ENCODE data around the gene RSPO3.
"Not testable (repeated sequence)": the region's sequence is repeated elsewhere in the genome, so short reads cannot be mapped to it uniquely, and the experiment has no call there.

Gene RSPO3

DNA sequence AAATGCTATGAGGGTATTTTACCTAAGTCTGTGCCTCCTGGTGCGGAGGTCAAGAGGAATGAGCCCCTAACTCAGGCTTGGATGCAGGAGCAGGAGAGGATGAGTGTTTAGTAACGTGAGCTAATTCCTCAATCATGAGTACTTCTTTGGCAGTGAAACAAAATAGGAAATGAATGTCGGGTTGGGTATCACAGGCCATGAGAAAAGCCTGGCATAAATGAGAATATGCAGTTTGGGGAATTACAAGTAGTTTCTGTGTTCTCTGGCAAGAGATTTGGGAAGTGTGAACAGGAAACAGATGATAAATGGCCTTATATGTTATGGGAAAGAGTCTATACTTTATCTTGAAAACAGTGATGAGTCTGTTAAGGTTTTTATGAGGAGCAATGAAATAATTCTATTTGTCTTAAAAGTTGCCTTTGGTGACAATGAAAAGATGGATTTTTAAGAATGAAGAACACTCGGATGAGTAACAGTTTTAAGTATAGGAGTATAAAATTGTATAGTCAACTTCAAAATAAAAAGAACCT lies 89.2 kb downstream of the RSPO3 start:
- no peak for DNase-seq

DNA sequence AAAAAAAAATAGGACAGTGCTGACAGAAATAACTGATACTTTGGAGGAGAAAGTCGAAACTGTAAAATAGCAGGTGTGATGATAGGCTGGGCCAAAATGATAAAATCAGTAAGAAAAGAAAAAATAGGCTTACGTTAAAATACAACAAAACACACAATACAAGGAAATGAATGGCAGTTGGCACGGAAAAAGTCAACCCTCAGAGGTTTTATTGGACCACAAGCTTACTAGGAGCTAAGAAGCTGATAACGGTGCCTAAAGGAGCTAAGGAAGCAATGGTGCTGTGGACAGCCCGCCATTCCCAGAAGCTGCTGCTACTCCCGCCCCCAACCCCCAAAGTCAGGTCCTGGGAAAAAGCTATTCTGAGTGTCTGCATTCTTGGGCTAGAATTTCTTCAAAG lies 92.3 kb downstream of the RSPO3 start:
- no peak for DNase-seq

GRCh38 chr6:127212376-127212775 lies 93.9 kb downstream of the RSPO3 start:
- no peak for DNase-seq

- not testable (repeated sequence) for DNase-seq
These were observed 95.6 kb downstream of the RSPO3 start for GRCh38 chr6:127214032-127214431.

DNA sequence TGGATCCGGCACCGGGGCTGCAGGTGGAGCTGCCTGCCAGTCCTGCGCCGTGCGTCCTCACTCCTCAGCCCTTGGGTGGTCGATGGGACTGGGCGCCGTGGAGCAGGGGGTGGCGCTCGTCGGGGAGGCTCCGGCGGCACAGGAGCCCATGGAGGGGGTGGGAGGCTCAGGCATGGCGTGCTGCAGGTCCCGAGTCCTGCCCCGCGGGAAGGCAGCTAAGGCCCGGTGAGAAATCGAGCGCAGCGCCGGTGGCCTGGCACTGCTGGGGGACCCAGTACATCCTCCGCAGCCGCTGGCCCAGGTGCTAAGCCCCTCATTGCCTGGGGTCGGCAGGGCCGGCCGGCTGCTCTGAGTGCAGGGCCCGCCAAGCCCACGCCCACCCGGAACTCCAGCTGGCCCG lies 96.1 kb downstream of the RSPO3 start:
- not testable (repeated sequence) for DNase-seq

- DNase-seq = no peak
These were observed 97.5 kb downstream of the RSPO3 start for GRCh38 chr6:127215931-127216330.

GRCh38 chr6:127216810-127217789 lies 98.6 kb downstream of the RSPO3 start:
- DNase-seq = no peak

DNA sequence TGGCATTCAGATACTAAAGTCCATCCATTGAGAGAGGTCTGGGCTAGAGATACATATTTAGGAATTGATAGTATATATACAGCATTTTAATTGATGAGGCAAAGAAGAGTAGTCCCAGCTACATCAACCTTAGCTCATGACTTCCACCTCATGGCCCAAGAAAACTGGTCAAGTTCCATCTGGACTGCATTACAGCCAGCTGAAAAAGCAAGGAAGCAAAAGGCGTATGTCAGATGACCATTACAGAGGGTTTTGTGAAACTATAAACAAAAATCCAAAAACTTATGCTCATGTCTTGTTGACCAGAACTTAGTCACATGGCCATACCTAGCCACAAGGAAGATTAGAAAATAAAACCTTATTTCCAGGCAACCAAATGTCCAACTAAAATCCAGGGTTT lies 101.4 kb downstream of the RSPO3 start:
- no peak for DNase-seq

- no peak for DNase-seq
These were observed 102.7 kb downstream of the RSPO3 start for GRCh38 chr6:127221201-127221600.

DNA sequence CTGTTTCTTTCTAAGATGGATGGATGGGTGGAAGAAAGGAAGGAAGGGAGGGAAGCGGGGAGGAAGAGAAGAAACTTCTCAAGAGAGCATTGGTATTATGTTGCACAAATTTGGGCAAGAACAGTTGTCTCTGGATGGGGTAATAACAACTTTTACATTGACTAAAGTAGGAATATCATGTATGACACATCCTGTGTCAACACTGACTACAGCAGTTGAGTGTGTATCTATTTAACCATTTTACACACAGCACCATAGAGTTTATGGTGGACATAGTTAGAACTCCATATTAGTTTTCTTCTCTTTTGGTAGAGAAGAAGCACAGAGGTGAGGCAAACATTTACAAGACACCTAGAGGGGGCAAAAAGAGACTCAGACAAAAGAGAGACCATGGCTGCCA lies 103.9 kb downstream of the RSPO3 start:
- DNase-seq = no peak

DNA sequence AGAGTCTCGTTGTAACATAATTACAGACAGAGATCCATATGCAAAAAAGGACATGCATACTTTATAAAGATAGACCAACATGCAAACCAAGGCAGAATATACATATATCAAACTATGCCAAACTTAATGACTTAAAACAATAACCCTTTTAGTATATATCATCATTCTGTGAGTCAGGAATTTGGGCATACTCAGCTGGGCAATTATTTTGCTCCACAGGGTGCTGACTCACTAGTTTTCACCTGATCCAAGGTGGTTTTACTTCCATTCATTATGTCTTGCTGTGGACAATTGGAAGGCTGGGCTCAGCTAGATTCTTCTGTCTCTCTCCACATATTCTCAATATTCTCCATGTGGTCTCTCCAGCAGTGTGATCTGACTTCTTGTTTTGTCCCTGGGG lies 107.0 kb downstream of the RSPO3 start:
- DNase-seq = no peak

DNA sequence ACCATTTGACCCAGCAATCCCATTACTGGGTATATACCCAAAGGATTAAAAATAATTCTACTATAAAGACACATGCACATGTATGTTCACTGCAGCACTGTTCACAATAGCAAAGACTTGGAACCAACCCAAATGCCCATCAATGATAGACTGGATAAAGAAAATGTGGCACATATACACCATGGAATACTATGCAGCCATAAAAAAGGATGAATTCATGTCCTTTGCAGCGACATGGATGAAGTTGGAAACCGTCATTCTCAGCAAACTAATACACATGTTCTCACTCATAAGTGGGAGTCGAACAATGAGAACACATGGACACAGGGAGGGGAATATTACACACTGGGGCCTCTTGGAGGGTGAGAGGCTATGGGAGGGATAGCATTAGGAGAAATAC lies 115.3 kb downstream of the RSPO3 start:
- not testable (repeated sequence) for DNase-seq

GRCh38 chr6:127243501-127243900 lies 125.0 kb downstream of the RSPO3 start:
- no peak for DNase-seq
